SK-N-SH treated with all-trans-retinoic acid at 6 μM for 48 hours (cell line): ENCODE measurements around the gene KCNS1.

Source experiments
- ARNTL ChIP-seq: fragments of 450-650 bp; formaldehyde crosslinking; IDR thresholded peaks from 2 replicates; pipeline ENCODE4 v1.5.0; 2020; ENCODE audit warnings: low read depth, mild to moderate bottlenecking, moderate library complexity, borderline replicate concordance
- CREB5 ChIP-seq: fragments of 250-450 bp; sonication (Bioruptor Pico); IDR thresholded peaks from 2 replicates; pipeline ENCODE4 v1.5.1; 2020; ENCODE audit warnings: low read depth, mild to moderate bottlenecking, moderate library complexity
- CSRNP3 ChIP-seq: fragments of 250-450 bp; sonication (Bioruptor Pico); IDR thresholded peaks from 2 replicates; pipeline ENCODE4 v1.5.1; 2021; ENCODE audit warnings: mild to moderate bottlenecking, moderate library complexity
- ESRRG ChIP-seq: fragments of 250-450 bp; sonication (Bioruptor Pico); IDR thresholded peaks from 2 replicates; pipeline ENCODE4 v1.6.1; 2021; ENCODE audit warnings: mild to moderate bottlenecking
- PATZ1 ChIP-seq: fragments of 250-450 bp; sonication (Bioruptor Pico); IDR thresholded peaks from 2 replicates; pipeline ENCODE4 v1.8.0; 2020; ENCODE audit warnings: mild to moderate bottlenecking, moderate library complexity, borderline replicate concordance
- POU6F1 ChIP-seq: fragments of 250-450 bp; sonication (Bioruptor Pico); IDR thresholded peaks from 2 replicates; pipeline ENCODE4 v1.8.0; 2021; ENCODE audit warnings: low read depth, mild to moderate bottlenecking, moderate library complexity, borderline replicate concordance
- RARB ChIP-seq: fragments of 250-450 bp; sonication (Bioruptor Pico); IDR thresholded peaks from 2 replicates; pipeline ENCODE4 v1.8.0; 2021; ENCODE audit warnings: mild to moderate bottlenecking, moderate library complexity
- SNAI2 ChIP-seq: fragments of 250-450 bp; sonication (Bioruptor Pico); IDR thresholded peaks from 2 replicates; pipeline ENCODE4 v1.5.0; 2020; ENCODE audit warnings: mild to moderate bottlenecking, moderate library complexity
- TOX ChIP-seq: fragments of 250-450 bp; sonication (Bioruptor Pico); IDR thresholded peaks from 2 replicates; pipeline ENCODE4 v1.8.0; 2021; ENCODE audit warnings: mild to moderate bottlenecking, moderate library complexity, borderline replicate concordance
- TSHZ2 ChIP-seq: fragments of 250-450 bp; sonication (Bioruptor Pico); IDR thresholded peaks from 2 replicates; pipeline ENCODE4 v1.5.0; 2020; ENCODE audit warnings: mild to moderate bottlenecking, moderate library complexity
- ZC3H10 ChIP-seq: fragments of 250-450 bp; sonication (Bioruptor Pico); IDR thresholded peaks from 2 replicates; pipeline ENCODE4 v1.5.1; 2021; ENCODE audit warnings: mild to moderate bottlenecking, moderate library complexity
- ZFP3 ChIP-seq: fragments of 250-450 bp; sonication (Bioruptor Pico); IDR thresholded peaks from 2 replicates; pipeline ENCODE4 v1.5.0; 2020; ENCODE audit warnings: mild to moderate bottlenecking, moderate library complexity
- ZNF70 ChIP-seq: fragments of 450-650 bp; formaldehyde crosslinking; IDR thresholded peaks from 2 replicates; pipeline ENCODE4 v1.5.0; 2020; ENCODE audit warnings: mild to moderate bottlenecking, moderate library complexity
- ZNF8 ChIP-seq: fragments of 450-650 bp; formaldehyde crosslinking; IDR thresholded peaks from 2 replicates; pipeline ENCODE4 v1.5.0; 2020; ENCODE audit warnings: mild to moderate bottlenecking, moderate library complexity

- TF ChIP-seq ZC3H10 (no peak), POU6F1 (CRISPR knock-in tag) (no peak), SNAI2 (CRISPR knock-in tag) (no peak), RARB (CRISPR knock-in tag) (no peak), ZNF8 (no peak), ARNTL (CRISPR knock-in tag) (no peak), ZFP3 (CRISPR knock-in tag) (no peak), TSHZ2 (CRISPR knock-in tag) (no peak), PATZ1 (CRISPR knock-in tag) (no peak), TOX (CRISPR knock-in tag) (no peak), CREB5 (CRISPR knock-in tag) (no peak), ZNF70 (CRISPR knock-in tag) (no peak), CSRNP3 (no peak), ESRRG (CRISPR knock-in tag) (no peak)
Observed at GRCh38 chr20:45059022-45059728, 41.8 kb downstream of the KCNS1 start.
